SK-N-SH (cell line): ENCODE measurements around the gene RBBP7. TPM values are rescaled to one million over a fixed set of nuclear protein-coding genes. Genes with fewer than 3 reads are reported as not detected.

Source experiments
- CTCF ChIA-PET: fragments of 300-600, 350-600 bp; formaldehyde crosslinking; extraction: SDS; loops from one replicate; lab custom pipeline; 2021; lab: Yijun Ruan, JAX
- POLR2A ChIA-PET: fragments of 350-600 bp; sonication (Branson Sonifier 250); formaldehyde crosslinking; extraction: SDS; loops from one replicate; lab custom pipeline; 2020; ENCODE audit warnings: antibody characterized with exemption, inconsistent platforms; lab: Yijun Ruan, JAX
- DNase-seq: peaks from one replicate; pipeline ENCODE4 v3.0.0; 2012
- H2AFZ ChIP-seq: fragments of 200-600 bp; sonication (generic); 2 replicates; pipeline ENCODE4 v1.8.1; 2016; ENCODE audit warnings: antibody characterized with exemption, mild to moderate bottlenecking, low read depth
- H3F3A ChIP-seq: fragments of 200-600 bp; sonication (generic); replicated peaks from 2 replicates; pipeline ENCODE3; 2016; ENCODE audit warnings: antibody characterized with exemption, mild to moderate bottlenecking; ENCODE audit not compliant: insufficient read depth
- H3K27ac ChIP-seq, 2 experiments: fragments of 200-500 bp in 1 of 2; fragments of 200-600 bp in 1 of 2; sonication (Bioruptor generic) in 1 of 2; sonication (generic), shearing (Covaris generic) in 1 of 2; 2 replicates each; pipeline versions ENCODE4 v1.5.1 to v1.6.1; 2014 to 2016; ENCODE audit warnings: low read depth in 2 of 2, inconsistent platforms in 1 of 2, low read length in 1 of 2, mild to moderate bottlenecking in 1 of 2, mixed read lengths in 1 of 2
- H3K27me3 ChIP-seq: fragments of 200-600 bp; sonication (generic), shearing (Covaris generic); 2 replicates; pipeline ENCODE4 v1.6.1; 2016; ENCODE audit warnings: mixed run types; ENCODE audit not compliant: insufficient read depth
- H3K36me3 ChIP-seq, 2 experiments: fragments of 200-500 bp in 1 of 2; fragments of 200-600 bp in 1 of 2; sonication (Bioruptor generic) in 1 of 2; sonication (generic) in 1 of 2; replicated peaks in 1 of 2; 2 replicates each; pipeline versions ENCODE3 to v1.5.1; 2014 to 2016; ENCODE audit warnings: low read length in 1 of 2, mild to moderate bottlenecking in 1 of 2; ENCODE audit not compliant: insufficient read depth in 2 of 2, control insufficient read depth in 1 of 2
- H3K4me1 ChIP-seq, 2 experiments: fragments of 200-500 bp in 1 of 2; fragments of 200-600 bp in 1 of 2; sonication (Bioruptor generic) in 1 of 2; sonication (generic), shearing (Covaris generic) in 1 of 2; 2 replicates each; pipeline versions ENCODE4 v1.5.1 to v1.6.1; 2014 to 2016; ENCODE audit warnings: low read depth in 1 of 2, low read length in 1 of 2, mixed run types in 1 of 2; ENCODE audit not compliant: insufficient read depth in 2 of 2, control insufficient read depth in 1 of 2
- H3K4me2 ChIP-seq: fragments of 200-600 bp; sonication (generic), shearing (Covaris generic); 2 replicates; pipeline ENCODE4 v1.6.1; 2017; ENCODE audit warnings: mixed run types
- H3K4me3 ChIP-seq, 2 experiments: fragments of 200-500 bp in 1 of 2; fragments of 200-600 bp in 1 of 2; sonication (Bioruptor generic) in 1 of 2; sonication (generic), shearing (Covaris generic) in 1 of 2; 2 replicates each; pipeline versions ENCODE4 v1.5.1 to v1.8.1; 2014 to 2016; ENCODE audit warnings: low read depth in 2 of 2, inconsistent platforms in 1 of 2, low read length in 1 of 2, mild to moderate bottlenecking in 1 of 2, mixed read lengths in 1 of 2, moderate library complexity in 1 of 2
- H3K79me2 ChIP-seq: fragments of 200-600 bp; sonication (generic); 2 replicates; pipeline ENCODE4 v1.8.1; 2017; ENCODE audit warnings: mild to moderate bottlenecking; ENCODE audit not compliant: insufficient read depth
- H3K9ac ChIP-seq: fragments of 200-600 bp; sonication (generic); 2 replicates; pipeline ENCODE4 v1.6.1; 2017; ENCODE audit warnings: mixed run types
- H3K9me2 ChIP-seq: fragments of 200-600 bp; sonication (generic); 2 replicates; pipeline ENCODE4 v1.6.1; 2017; ENCODE audit warnings: mixed run types
- H3K9me3 ChIP-seq: fragments of 200-600 bp; sonication (generic); 2 replicates; pipeline ENCODE4 v1.6.1; 2017; ENCODE audit warnings: mixed run types, mild to moderate bottlenecking, moderate library complexity
- H4K20me1 ChIP-seq: fragments of 200-600 bp; sonication (generic); 2 replicates; pipeline ENCODE4 v1.6.1; 2017; ENCODE audit warnings: mild to moderate bottlenecking, mixed run types; ENCODE audit not compliant: insufficient read depth
- CHD2 ChIP-seq: fragments of 150-350 bp; IDR thresholded peaks from 2 replicates; pipeline ENCODE4 v1.6.1; 2018; ENCODE audit warnings: low read length; ENCODE audit not compliant: partially characterized antibody
- ELF1 ChIP-seq: IDR thresholded peaks from 2 replicates; pipeline ENCODE4 v1.4.0; 2012
- EP300 ChIP-seq, 2 experiments: IDR thresholded peaks; 2 replicates each; pipeline versions ENCODE4 v1.4.0 to v1.6.1; 2012; ENCODE audit warnings: borderline replicate concordance in 1 of 2, low read depth in 1 of 2, low read length in 1 of 2
- EZH2phosphoT487 ChIP-seq: fragments of 200-600 bp; sonication (generic); IDR thresholded peaks from 2 replicates; pipeline ENCODE4 v1.6.1; 2017; ENCODE audit warnings: low read depth, mixed run types, mild to moderate bottlenecking, antibody characterized with exemption, moderate library complexity, borderline replicate concordance
- FOSL2 ChIP-seq: IDR thresholded peaks from 2 replicates; pipeline ENCODE4 v1.4.0; 2012; ENCODE audit warnings: low read depth, mild to moderate bottlenecking, moderate library complexity, borderline replicate concordance
- FOXJ3 ChIP-seq: sonication (generic); formaldehyde crosslinking; IDR thresholded peaks from 2 replicates; pipeline ENCODE4 v1.5.1; 2020; ENCODE audit warnings: mild to moderate bottlenecking, missing genetic modification reagents
- FOXM1 ChIP-seq: IDR thresholded peaks from 2 replicates; pipeline ENCODE4 v1.4.0; 2012; ENCODE audit warnings: low read depth, mild to moderate bottlenecking
- GABPA ChIP-seq: IDR thresholded peaks from 2 replicates; pipeline ENCODE4 v1.4.0; 2012; ENCODE audit warnings: low read depth, mild to moderate bottlenecking
- JUND ChIP-seq: IDR thresholded peaks from 2 replicates; pipeline ENCODE4 v1.4.0; 2012
- NRF1 ChIP-seq: IDR thresholded peaks from 2 replicates; pipeline ENCODE4 v1.6.1; 2012; ENCODE audit warnings: low read depth, mild to moderate bottlenecking, low read length
- POLR2AphosphoS5 ChIP-seq: IDR thresholded peaks from 2 replicates; pipeline ENCODE4 v1.6.1; 2012; ENCODE audit warnings: low read depth, low read length
- RAD21 ChIP-seq: IDR thresholded peaks from 2 replicates; pipeline ENCODE4 v1.6.1; 2012; ENCODE audit warnings: mild to moderate bottlenecking, low read length
- RCOR1 ChIP-seq: fragments of 150-350 bp; IDR thresholded peaks from 2 replicates; pipeline ENCODE4 v1.6.1; 2017; ENCODE audit warnings: antibody characterized with exemption, low read length
- RFX5 ChIP-seq: IDR thresholded peaks from 2 replicates; pipeline ENCODE4 v1.6.1; 2012; ENCODE audit warnings: mild to moderate bottlenecking, improper control_type of control experiment, low read length
- RXRA ChIP-seq: IDR thresholded peaks from 2 replicates; pipeline ENCODE4 v1.4.0; 2012; ENCODE audit warnings: low read depth, mild to moderate bottlenecking, borderline replicate concordance
- SMC3 ChIP-seq: IDR thresholded peaks from 2 replicates; pipeline ENCODE4 v1.6.1; 2012; ENCODE audit warnings: low read depth, low read length, improper control_type of control experiment
- TAF1 ChIP-seq: IDR thresholded peaks from 2 replicates; pipeline ENCODE4 v1.6.1; 2012; ENCODE audit warnings: low read depth, mild to moderate bottlenecking, low read length, moderate library complexity, borderline replicate concordance
- TEAD4 ChIP-seq: IDR thresholded peaks from 2 replicates; pipeline ENCODE4 v1.4.0; 2012; ENCODE audit warnings: mild to moderate bottlenecking, borderline replicate concordance; ENCODE audit not compliant: insufficient read depth
- YY1 ChIP-seq: IDR thresholded peaks from 2 replicates; pipeline ENCODE4 v1.4.0; 2012; ENCODE audit warnings: low read depth, mild to moderate bottlenecking
- WGBS: methylation state at CpG from one replicate; pipeline ENCODE4 v1.1.6; 2017; ENCODE audit warnings: low lambda C conversion rate; 5-methylcytosine and 5-hydroxymethylcytosine counted together
- polyA plus RNA-seq, 3 experiments: library from polyadenylated mRNA; depleted of rRNA; stranded (reverse); fragments of >200 nt; gene quantifications; 2 replicates each; pipeline ENCODE4 v1.2.3, GENCODE V29; 2012
- TF ChIP-seq, protein P1 (sequence below): IDR thresholded peaks from 2 replicates; pipeline ENCODE4 v1.4.0; 2012; ENCODE audit warnings: low read depth, borderline replicate concordance
- TF ChIP-seq, protein P2 (sequence below): IDR thresholded peaks from 2 replicates; pipeline ENCODE4; 2012
- TF ChIP-seq, protein P3 (sequence below): fragments of 150-350 bp; IDR thresholded peaks from 2 replicates; pipeline ENCODE4 v1.6.1; 2017; ENCODE audit warnings: antibody characterized with exemption, low read length, low read depth, borderline replicate concordance
- TF ChIP-seq, protein P4 (sequence below): fragments of 200-600 bp; sonication (generic); IDR thresholded peaks from 2 replicates; pipeline ENCODE4 v1.6.1; 2017; ENCODE audit warnings: antibody characterized with exemption, mild to moderate bottlenecking, moderate library complexity
- TF ChIP-seq, protein P5 (sequence below): fragments of 150-350 bp; IDR thresholded peaks from 2 replicates; pipeline ENCODE4 v1.6.1; 2016; ENCODE audit warnings: mild to moderate bottlenecking, low read depth, low read length

RBBP7 gene
- polyA plus RNA-seq, 1 of the 3 experiments (the other 2 are of a cell fraction) = 172 TPM

DNA sequence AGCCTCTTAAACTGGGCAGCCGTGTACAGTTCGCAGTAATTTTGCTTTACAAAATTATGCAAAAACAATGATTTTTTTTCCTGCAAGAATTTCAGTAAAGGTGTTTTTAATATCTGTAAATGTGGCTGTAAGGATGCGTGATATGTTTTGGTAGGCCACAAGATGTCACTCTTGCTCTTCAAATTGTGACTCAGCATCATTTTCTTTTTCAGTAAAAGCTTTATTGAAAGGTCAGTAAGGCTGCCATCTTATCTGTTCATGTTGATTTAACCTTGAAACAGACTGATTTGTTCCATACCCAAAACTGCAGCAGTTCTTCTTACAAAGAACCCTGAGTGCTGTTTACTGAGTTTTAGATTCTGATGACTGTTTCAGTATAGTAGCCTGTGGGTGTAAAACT is 44.0 kb downstream of the RBBP7 start:
- DNase-seq = peak; percentile 44
- H3K27ac ChIP-seq = peak overlapping the region; percentile 75 to 81
- TF ChIP-seq, protein P1, sequence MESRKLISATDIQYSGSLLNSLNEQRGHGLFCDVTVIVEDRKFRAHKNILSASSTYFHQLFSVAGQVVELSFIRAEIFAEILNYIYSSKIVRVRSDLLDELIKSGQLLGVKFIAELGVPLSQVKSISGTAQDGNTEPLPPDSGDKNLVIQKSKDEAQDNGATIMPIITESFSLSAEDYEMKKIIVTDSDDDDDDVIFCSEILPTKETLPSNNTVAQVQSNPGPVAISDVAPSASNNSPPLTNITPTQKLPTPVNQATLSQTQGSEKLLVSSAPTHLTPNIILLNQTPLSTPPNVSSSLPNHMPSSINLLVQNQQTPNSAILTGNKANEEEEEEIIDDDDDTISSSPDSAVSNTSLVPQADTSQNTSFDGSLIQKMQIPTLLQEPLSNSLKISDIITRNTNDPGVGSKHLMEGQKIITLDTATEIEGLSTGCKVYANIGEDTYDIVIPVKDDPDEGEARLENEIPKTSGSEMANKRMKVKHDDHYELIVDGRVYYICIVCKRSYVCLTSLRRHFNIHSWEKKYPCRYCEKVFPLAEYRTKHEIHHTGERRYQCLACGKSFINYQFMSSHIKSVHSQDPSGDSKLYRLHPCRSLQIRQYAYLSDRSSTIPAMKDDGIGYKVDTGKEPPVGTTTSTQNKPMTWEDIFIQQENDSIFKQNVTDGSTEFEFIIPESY = no peak
- peak; percentile 87 for TF ChIP-seq RAD21
- TF ChIP-seq CHD2 = no peak
- TF ChIP-seq, protein P2, sequence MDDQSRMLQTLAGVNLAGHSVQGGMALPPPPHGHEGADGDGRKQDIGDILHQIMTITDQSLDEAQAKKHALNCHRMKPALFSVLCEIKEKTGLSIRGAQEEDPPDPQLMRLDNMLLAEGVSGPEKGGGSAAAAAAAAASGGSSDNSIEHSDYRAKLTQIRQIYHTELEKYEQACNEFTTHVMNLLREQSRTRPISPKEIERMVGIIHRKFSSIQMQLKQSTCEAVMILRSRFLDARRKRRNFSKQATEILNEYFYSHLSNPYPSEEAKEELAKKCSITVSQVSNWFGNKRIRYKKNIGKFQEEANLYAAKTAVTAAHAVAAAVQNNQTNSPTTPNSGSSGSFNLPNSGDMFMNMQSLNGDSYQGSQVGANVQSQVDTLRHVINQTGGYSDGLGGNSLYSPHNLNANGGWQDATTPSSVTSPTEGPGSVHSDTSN = no peak
- no peak for TF ChIP-seq ELF1
- no peak for TF ChIP-seq RCOR1
- TF ChIP-seq, protein P3, sequence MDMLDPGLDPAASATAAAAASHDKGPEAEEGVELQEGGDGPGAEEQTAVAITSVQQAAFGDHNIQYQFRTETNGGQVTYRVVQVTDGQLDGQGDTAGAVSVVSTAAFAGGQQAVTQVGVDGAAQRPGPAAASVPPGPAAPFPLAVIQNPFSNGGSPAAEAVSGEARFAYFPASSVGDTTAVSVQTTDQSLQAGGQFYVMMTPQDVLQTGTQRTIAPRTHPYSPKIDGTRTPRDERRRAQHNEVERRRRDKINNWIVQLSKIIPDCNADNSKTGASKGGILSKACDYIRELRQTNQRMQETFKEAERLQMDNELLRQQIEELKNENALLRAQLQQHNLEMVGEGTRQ = no peak
- no peak for TF ChIP-seq GABPA
- TF ChIP-seq POLR2AphosphoS5 = no peak
- no peak for TF ChIP-seq FOXJ3 (CRISPR knock-in tag)
- no peak for TF ChIP-seq RFX5
- no peak for TF ChIP-seq TEAD4
- TF ChIP-seq EP300 (IDR thresholded peaks at IDR 0.05; ENCODE audit: borderline replicate concordance in 1 of 2, low read depth in 1 of 2, low read length in 1 of 2) = peak in 1 of 2 experiments; percentile 41; a peak in 2 of 4 replicates
- no peak for TF ChIP-seq EZH2phosphoT487
- no peak; the same call in 1 of the 2 replicates for TF ChIP-seq JUND
- no peak for TF ChIP-seq NRF1
- TF ChIP-seq, protein P4, sequence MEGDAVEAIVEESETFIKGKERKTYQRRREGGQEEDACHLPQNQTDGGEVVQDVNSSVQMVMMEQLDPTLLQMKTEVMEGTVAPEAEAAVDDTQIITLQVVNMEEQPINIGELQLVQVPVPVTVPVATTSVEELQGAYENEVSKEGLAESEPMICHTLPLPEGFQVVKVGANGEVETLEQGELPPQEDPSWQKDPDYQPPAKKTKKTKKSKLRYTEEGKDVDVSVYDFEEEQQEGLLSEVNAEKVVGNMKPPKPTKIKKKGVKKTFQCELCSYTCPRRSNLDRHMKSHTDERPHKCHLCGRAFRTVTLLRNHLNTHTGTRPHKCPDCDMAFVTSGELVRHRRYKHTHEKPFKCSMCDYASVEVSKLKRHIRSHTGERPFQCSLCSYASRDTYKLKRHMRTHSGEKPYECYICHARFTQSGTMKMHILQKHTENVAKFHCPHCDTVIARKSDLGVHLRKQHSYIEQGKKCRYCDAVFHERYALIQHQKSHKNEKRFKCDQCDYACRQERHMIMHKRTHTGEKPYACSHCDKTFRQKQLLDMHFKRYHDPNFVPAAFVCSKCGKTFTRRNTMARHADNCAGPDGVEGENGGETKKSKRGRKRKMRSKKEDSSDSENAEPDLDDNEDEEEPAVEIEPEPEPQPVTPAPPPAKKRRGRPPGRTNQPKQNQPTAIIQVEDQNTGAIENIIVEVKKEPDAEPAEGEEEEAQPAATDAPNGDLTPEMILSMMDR = peak; percentile 77
- TF ChIP-seq RXRA = no peak
- TF ChIP-seq YY1 = peak; percentile 70; the same call in 1 of the 2 replicates
- TF ChIP-seq SMC3 = peak; percentile 64
- TF ChIP-seq FOXM1 = no peak
- TF ChIP-seq, protein P5, sequence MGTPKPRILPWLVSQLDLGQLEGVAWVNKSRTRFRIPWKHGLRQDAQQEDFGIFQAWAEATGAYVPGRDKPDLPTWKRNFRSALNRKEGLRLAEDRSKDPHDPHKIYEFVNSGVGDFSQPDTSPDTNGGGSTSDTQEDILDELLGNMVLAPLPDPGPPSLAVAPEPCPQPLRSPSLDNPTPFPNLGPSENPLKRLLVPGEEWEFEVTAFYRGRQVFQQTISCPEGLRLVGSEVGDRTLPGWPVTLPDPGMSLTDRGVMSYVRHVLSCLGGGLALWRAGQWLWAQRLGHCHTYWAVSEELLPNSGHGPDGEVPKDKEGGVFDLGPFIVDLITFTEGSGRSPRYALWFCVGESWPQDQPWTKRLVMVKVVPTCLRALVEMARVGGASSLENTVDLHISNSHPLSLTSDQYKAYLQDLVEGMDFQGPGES = no peak
- no peak for TF ChIP-seq FOSL2
- no peak for TF ChIP-seq TAF1

More for the DNA sequence above, 44.0 kb downstream of the RBBP7 start:
- Histone ChIP-seq H3K4me3 (no peak overlapping the region), H3K36me3 (peaks cover 18 to 29% of the 10 kb centered on the region in 2 experiments), H3K9ac (no peak overlapping the region), H3K9me3 (no peaks in the 10 kb centered on the region), H2AFZ (peak overlapping the region; percentile 39; the same call in 1 of the 2 replicates), H4K20me1 (no peaks in the 10 kb centered on the region), H3F3A (peaks cover 42% of the 10 kb centered on the region), H3K4me2 (peak overlapping the region; percentile 27; the same call in 1 of the 2 replicates), H3K79me2 (peaks cover 3% of the 10 kb centered on the region; the same call in 1 of the 2 replicates), H3K4me1 (peaks cover 11 to 23% of the 10 kb centered on the region in 2 experiments; a peak in 2 of 4 replicates), H3K9me2 (no peaks in the 10 kb centered on the region), H3K27me3 (no peaks in the 10 kb centered on the region)
- POLR2A ChIA-PET = interaction anchor here (1.0 to 1.1 kb wide), 2 partner anchors 54 to 57 kb away, joined by 3 to 7 read pairs; no protein-coding TSS in a partner anchor
- CTCF ChIA-PET = interaction anchor here (0.6 to 6.6 kb wide), 44 partner anchors 9 to 864 kb away, joined by 3 to 74 read pairs (median 4); no protein-coding TSS in a partner anchor
- WGBS = 14% methylated on average over 3 of the region's 3 CpGs
